ENCODE measurements around the gene HOXD10.

Gene HOXD10

GRCh38 chr2:176082824-176083751, 33.5 kb upstream of the HOXD10 start:
- no peak for DNase-seq

GRCh38 chr2:176083796-176084261, 32.7 kb upstream of the HOXD10 start, which contains the start of gene EVX2:
Gene EVX2, minus strand, starts transcription at chr2:176083962. Its CDS starts 186 bp downstream, at chr2:176083776.
- DNase-seq, result no peak

- DNase-seq, result no peak
Measured at GRCh38 chr2:176084611-176085119, 31.9 kb upstream of the HOXD10 start.

- no peak for DNase-seq
Measured at GRCh38 chr2:176085120-176085788, 31.3 kb upstream of the HOXD10 start.

- DNase-seq, result peak; percentile 23 to 60 (median 29)
Measured at GRCh38 chr2:176085861-176086771, 30.5 kb upstream of the HOXD10 start.

- DNase-seq, result no peak
Measured at GRCh38 chr2:176087330-176088047, 29.1 kb upstream of the HOXD10 start.

GRCh38 chr2:176088048-176088936, 28.3 kb upstream of the HOXD10 start:
- peak; percentile 18 to 79 (median 64) for DNase-seq

- DNase-seq, result no peak
Measured at GRCh38 chr2:176088937-176089842, 27.4 kb upstream of the HOXD10 start.

GRCh38 chr2:176089843-176090395, 26.7 kb upstream of the HOXD10 start:
- DNase-seq, result no peak

GRCh38 chr2:176090862-176091261, 25.7 kb upstream of the HOXD10 start:
- DNase-seq, result no peak

GRCh38 chr2:176091329-176092258, 25.0 kb upstream of the HOXD10 start:
- DNase-seq, result no peak

- peak in 1 of 3 experiments; percentile 16 for DNase-seq
Measured at GRCh38 chr2:176092270-176093144, 24.1 kb upstream of the HOXD10 start, which contains the start of gene HOXD13. Gene HOXD13, plus strand, starts transcription at chr2:176092721. Its CDS starts 170 bp downstream, at chr2:176092891.

GRCh38 chr2:176093145-176093897, 23.3 kb upstream of the HOXD10 start:
- DNase-seq, result peak; percentile 24 to 43 (median 42)

GRCh38 chr2:176093898-176094249, 22.7 kb upstream of the HOXD10 start:
- peak in 1 of 3 experiments; percentile 39 for DNase-seq

- no peak for DNase-seq
Measured at GRCh38 chr2:176094349-176094748, 22.2 kb upstream of the HOXD10 start.

- peak in 1 of 3 experiments; percentile 31 for DNase-seq
Measured at GRCh38 chr2:176095421-176095820, 21.2 kb upstream of the HOXD10 start.

All from NCI-H1417 (cell line).